Measurements from ENCODE around the gene IL5RA. TPM values are rescaled to one million over a fixed set of nuclear protein-coding genes. Genes with fewer than 3 reads are reported as not detected.

Gene IL5RA
- total RNA-seq, 3 donors from 2014 or later (not counting 1 experiment from before 2014, with no cell fraction given) = 0.34 to 12.4 TPM; not detected in 1

- H3K4me1 Mint-ChIP-seq = no peaks in the 10 kb centered on the region
- no peak overlapping the region for H3K4me3 ChIP-seq (ENCODE audit: low read length)
- H3K36me3 Mint-ChIP-seq = no peaks in the 10 kb centered on the region
- WGBS (ENCODE audit: insufficient coverage) = no CpG with 5 or more reads among the region's 3 CpGs
- TF ChIP-seq CTCF (IDR thresholded peaks at IDR 0.05) = no peak
- H3K27ac ChIP-seq (ENCODE audit: low read length) = no peak overlapping the region
- H3K27me3 Mint-ChIP-seq (ENCODE audit: low read depth in 2 of 2) = peaks cover 13 to 35% of the 10 kb centered on the region in 2 donors
- H3K27me3 ChIP-seq (ENCODE audit: control insufficient read depth, insufficient read depth, low read length) = peaks cover 2% of the 10 kb centered on the region
- DNase-seq = no peak
- no peaks in the 10 kb centered on the region for H3K9me3 Mint-ChIP-seq
- intact Hi-C loops (cut with micrococcal nuclease) = no loop called here
- no peak overlapping the region for H3K4me3 Mint-ChIP-seq
- no peak for ATAC-seq
- no peaks in the 10 kb centered on the region for H3K36me3 ChIP-seq (ENCODE audit: control insufficient read depth, insufficient read depth, low read length)
- no peak overlapping the region for H3K27ac Mint-ChIP-seq
- H3K4me1 ChIP-seq (ENCODE audit: control insufficient read depth, insufficient read depth, low read length) = peaks cover 7% of the 10 kb centered on the region
- no peaks in the 10 kb centered on the region for H3K9me3 ChIP-seq (ENCODE audit: control insufficient read depth, insufficient read depth, low read length)
Observed at GRCh38 chr3:3107181-3107580, 3.0 kb downstream of the IL5RA start.

GRCh38 chr3:3105815-3106214 is 4.4 kb downstream of the IL5RA start:
- H3K36me3 ChIP-seq (ENCODE audit: control insufficient read depth, insufficient read depth, low read length) = no peaks in the 10 kb centered on the region
- no peak for DNase-seq
- Mint-ChIP-seq H3K9me3 (no peaks in the 10 kb centered on the region), H3K27ac (no peak overlapping the region), H3K27me3 (ENCODE audit: low read depth in 2 of 2) (peaks cover 13 to 35% of the 10 kb centered on the region in 2 donors), H3K4me3 (no peak overlapping the region), H3K4me1 (no peaks in the 10 kb centered on the region), H3K36me3 (no peaks in the 10 kb centered on the region)
- no peak overlapping the region for H3K4me3 ChIP-seq (ENCODE audit: low read length)
- peaks cover 2% of the 10 kb centered on the region for H3K27me3 ChIP-seq (ENCODE audit: control insufficient read depth, insufficient read depth, low read length)
- peaks cover 6% of the 10 kb centered on the region for H3K4me1 ChIP-seq (ENCODE audit: control insufficient read depth, insufficient read depth, low read length)
- ATAC-seq = no peak
- TF ChIP-seq CTCF (IDR thresholded peaks at IDR 0.05) = no peak
- 71% methylated on average over 4 of the region's 4 CpGs for WGBS (ENCODE audit: insufficient coverage)
- H3K9me3 ChIP-seq (ENCODE audit: control insufficient read depth, insufficient read depth, low read length) = no peaks in the 10 kb centered on the region
- intact Hi-C loops (cut with micrococcal nuclease) = no loop called here
- no peak overlapping the region for H3K27ac ChIP-seq (ENCODE audit: low read length)

- H3K4me1 ChIP-seq (ENCODE audit: control insufficient read depth, insufficient read depth, low read length) = no peaks in the 10 kb centered on the region
- ATAC-seq = no peak
- intact Hi-C loops (cut with micrococcal nuclease) = no loop called here
- H3K27me3 ChIP-seq (ENCODE audit: control insufficient read depth, insufficient read depth, low read length) = peaks cover 2% of the 10 kb centered on the region
- H3K4me3 Mint-ChIP-seq = no peak overlapping the region
- H3K27ac ChIP-seq (ENCODE audit: low read length) = no peak overlapping the region
- 88% methylated on average over 2 of the region's 3 CpGs for WGBS (ENCODE audit: insufficient coverage)
- no peaks in the 10 kb centered on the region for H3K9me3 Mint-ChIP-seq
- no peaks in the 10 kb centered on the region for H3K36me3 ChIP-seq (ENCODE audit: control insufficient read depth, insufficient read depth, low read length)
- no peak for TF ChIP-seq CTCF (IDR thresholded peaks at IDR 0.05)
- no peaks in the 10 kb centered on the region for H3K36me3 Mint-ChIP-seq
- no peak overlapping the region for H3K4me3 ChIP-seq (ENCODE audit: low read length)
- H3K27me3 Mint-ChIP-seq (ENCODE audit: low read depth in 2 of 2) = peaks cover 13 to 35% of the 10 kb centered on the region in 2 donors
- no peaks in the 10 kb centered on the region for H3K4me1 Mint-ChIP-seq
- H3K9me3 ChIP-seq (ENCODE audit: control insufficient read depth, insufficient read depth, low read length) = no peaks in the 10 kb centered on the region
- DNase-seq = no peak
- H3K27ac Mint-ChIP-seq = no peak overlapping the region
Observed at GRCh38 chr3:3105246-3105645, 4.9 kb downstream of the IL5RA start.

GRCh38 chr3:3102751-3103150 is 7.4 kb downstream of the IL5RA start:
- ATAC-seq (no peak), DNase-seq (no peak)
- H3K4me1 ChIP-seq (ENCODE audit: control insufficient read depth, insufficient read depth, low read length) = no peaks in the 10 kb centered on the region
- no peak overlapping the region for H3K27ac ChIP-seq (ENCODE audit: low read length)
- WGBS (ENCODE audit: insufficient coverage) = 92% methylated on average over 6 of the region's 6 CpGs
- Mint-ChIP-seq H3K27ac (no peak overlapping the region), H3K4me3 (no peak overlapping the region), H3K9me3 (no peaks in the 10 kb centered on the region), H3K36me3 (no peaks in the 10 kb centered on the region), H3K4me1 (no peaks in the 10 kb centered on the region), H3K27me3 (ENCODE audit: low read depth in 2 of 2) (peaks cover 7 to 23% of the 10 kb centered on the region in 2 donors)
- no peaks in the 10 kb centered on the region for H3K36me3 ChIP-seq (ENCODE audit: control insufficient read depth, insufficient read depth, low read length)
- no peak overlapping the region for H3K4me3 ChIP-seq (ENCODE audit: low read length)
- intact Hi-C loops (cut with micrococcal nuclease) = no loop called here
- no peaks in the 10 kb centered on the region for H3K9me3 ChIP-seq (ENCODE audit: control insufficient read depth, insufficient read depth, low read length)
- TF ChIP-seq CTCF (IDR thresholded peaks at IDR 0.05) = no peak
- H3K27me3 ChIP-seq (ENCODE audit: control insufficient read depth, insufficient read depth, low read length) = peaks cover 2% of the 10 kb centered on the region
